Gastroesophageal sphincter (tissue), 4 donors: ENCODE measurements around the gene RBBP6. TPM values are rescaled to one million over a fixed set of nuclear protein-coding genes. Genes with fewer than 3 reads are reported as not detected.
A peak's percentile ranks its signal among the peaks of the same experiment; 100 is the strongest.
"Not testable (repeated sequence)": the region's sequence is repeated elsewhere in the genome, so short reads cannot be mapped to it uniquely, and the experiment has no call there.

Source experiments
- ATAC-seq: fragments of 150-250 bp; one replicate; pipeline ENCODE4 v1.9.1; 2016; ENCODE audit warnings: mild to moderate bottlenecking, moderate library complexity
- H3K27ac ChIP-seq, 4 donors: fragments of 200-600 bp; sonication (generic) in 3 of 4; 1 replicate in 3 of 4; 2 replicates in 1 of 4; pipeline ENCODE4 v1.5.1; 2016 to 2019
- H3K27me3 ChIP-seq: fragments of 200-600 bp; sonication (generic); one replicate; pipeline ENCODE4 v1.5.1; 2019
- H3K36me3 ChIP-seq, 2 donors: fragments of 200-600 bp; sonication (generic); one replicate each; pipeline ENCODE4 v1.5.1; 2019; ENCODE audit warnings: control low read depth in 1 of 2
- H3K4me1 ChIP-seq, 3 donors: fragments of 200-600 bp; sonication (generic); 1 replicate in 2 of 3; 2 replicates in 1 of 3; pipeline ENCODE4 v1.5.1; 2016 to 2019; ENCODE audit warnings: control low read depth in 2 of 3
- H3K4me3 ChIP-seq, 2 donors: fragments of 200-600 bp; sonication (generic); one replicate each; pipeline ENCODE4 v1.5.1; 2019; ENCODE audit warnings: mild to moderate bottlenecking in 1 of 2, moderate library complexity in 1 of 2
- H3K9me3 ChIP-seq, 3 donors: fragments of 200-600 bp; sonication (generic); one replicate each; pipeline ENCODE4 v1.5.1; 2017 to 2019; ENCODE audit warnings: control low read depth in 2 of 3
- CTCF ChIP-seq, 4 experiments: fragments of 200-600 bp in 2 of 4; fragments of 450-650 bp in 2 of 4; sonication (generic) in 1 of 4; IDR thresholded peaks; one replicate each; pipeline ENCODE4 v1.5.1; 2017 to 2019; ENCODE audit warnings: antibody characterized with exemption in 4 of 4, mild to moderate bottlenecking in 2 of 4, moderate library complexity in 2 of 4
- EP300 ChIP-seq: sonication (generic); formaldehyde crosslinking; IDR thresholded peaks from one replicate; pipeline ENCODE4 v1.6.1; 2017; ENCODE audit warnings: antibody characterized with exemption, mild to moderate bottlenecking
- POLR2A ChIP-seq, 2 donors: fragments of 450-650 bp; IDR thresholded peaks; one replicate each; pipeline ENCODE4 v1.6.1; 2017; ENCODE audit warnings: antibody characterized with exemption in 2 of 2, mild to moderate bottlenecking in 2 of 2, moderate library complexity in 1 of 2
- POLR2AphosphoS5 ChIP-seq: sonication (generic); formaldehyde crosslinking; IDR thresholded peaks from one replicate; pipeline ENCODE4 v1.6.1; 2017; ENCODE audit warnings: antibody characterized with exemption
- WGBS, 2 donors: methylation state at CpG; one replicate each; pipeline ENCODE4 v1.1.5; 2018; ENCODE audit warnings: low coverage in 1 of 2; 5-methylcytosine and 5-hydroxymethylcytosine counted together
- total RNA-seq, 4 donors: library from RNA; depleted of rRNA; stranded (reverse); fragments of >200 nt; gene quantifications; one replicate each; pipeline ENCODE4 v1.1.0, GENCODE V29; 2016

The RBBP6 gene
- total RNA-seq, 4 donors from 2014 or later, result 46.0 to 134 (median 66.1) TPM

GRCh38 chr16:24572069-24572468 is 32.7 kb downstream of the RBBP6 start:
- Histone ChIP-seq H3K9me3 (no peaks in the 10 kb centered on the region), H3K4me3 (no peak overlapping the region), H3K36me3 (peaks cover 17 to 56% of the 10 kb centered on the region in 2 donors), H3K27me3 (no peaks in the 10 kb centered on the region), H3K4me1 (no peaks in the 10 kb centered on the region), H3K27ac (no peak overlapping the region)
- ATAC-seq, result no peak
- 100% methylated on average over 2 of the region's 2 CpGs; no CpG with 5 or more reads in 1 of the 2 donors for WGBS, 2 donors
- TF ChIP-seq POLR2AphosphoS5, result no peak

GRCh38 chr16:24573141-24573540 is 33.8 kb downstream of the RBBP6 start:
- H3K27ac ChIP-seq, result no peak overlapping the region
- WGBS, 2 donors, result 96 to 97% methylated on average over 5 to 6 of the region's 6 CpGs
- TF ChIP-seq POLR2AphosphoS5 (no peak), EP300 (no peak), CTCF (IDR thresholded peaks at IDR 0.05) (no peak), POLR2A (IDR thresholded peaks at IDR 0.05) (no peak)
- no peaks in the 10 kb centered on the region for H3K4me1 ChIP-seq
- ATAC-seq, result no peak
- H3K4me3 ChIP-seq, result no peak overlapping the region
- H3K36me3 ChIP-seq, result peaks cover 9 to 46% of the 10 kb centered on the region in 2 donors
- H3K27me3 ChIP-seq, result no peaks in the 10 kb centered on the region
- H3K9me3 ChIP-seq, result no peaks in the 10 kb centered on the region

GRCh38 chr16:24574515-24575485 is 35.4 kb downstream of the RBBP6 start:
- H3K27me3 ChIP-seq, ATAC-seq, H3K9me3 ChIP-seq, H3K4me3 ChIP-seq, H3K27ac ChIP-seq, H3K4me1 ChIP-seq: not testable (repeated sequence)
- peaks cover 0 to 29% of the 10 kb centered on the region in 2 donors for H3K36me3 ChIP-seq
- WGBS, 2 donors, result no CpG with 5 or more reads among the region's 66 CpGs

GRCh38 chr16:24575791-24576190 is 36.4 kb downstream of the RBBP6 start:
- H3K27ac ChIP-seq, H3K9me3 ChIP-seq, H3K4me3 ChIP-seq, H3K4me1 ChIP-seq, H3K27me3 ChIP-seq, ATAC-seq: not testable (repeated sequence)
- peaks cover 0 to 19% of the 10 kb centered on the region in 2 donors for H3K36me3 ChIP-seq
- 90 to 100% methylated on average over 1 to 2 of the region's 4 CpGs for WGBS, 2 donors

GRCh38 chr16:24577167-24577566 is 37.8 kb downstream of the RBBP6 start:
- Histone ChIP-seq H3K27me3 (no peaks in the 10 kb centered on the region), H3K4me1 (no peaks in the 10 kb centered on the region), H3K27ac (peak overlapping the region in 1 of 4 donors; percentile 49), H3K4me3 (no peak overlapping the region), H3K36me3 (peaks cover 0 to 5% of the 10 kb centered on the region in 2 donors), H3K9me3 (no peaks in the 10 kb centered on the region)
- WGBS, 2 donors, result 62 to 80% methylated on average over 5 to 8 of the region's 11 CpGs
- no peak for ATAC-seq
- TF ChIP-seq POLR2A (IDR thresholded peaks at IDR 0.05) (no peak), CTCF (IDR thresholded peaks at IDR 0.05) (no peak), EP300 (no peak), POLR2AphosphoS5 (no peak)

- peak in 3 of 4 experiments; percentile 30 to 61 (median 41) for TF ChIP-seq CTCF (IDR thresholded peaks at IDR 0.05)
- no peak for TF ChIP-seq POLR2AphosphoS5
- no peak for TF ChIP-seq EP300
- TF ChIP-seq POLR2A (IDR thresholded peaks at IDR 0.05), result no peak
- Histone ChIP-seq H3K36me3 (no peaks in the 10 kb centered on the region), H3K27ac (no peak overlapping the region), H3K4me3 (no peak overlapping the region), H3K27me3 (no peaks in the 10 kb centered on the region), H3K4me1 (no peaks in the 10 kb centered on the region), H3K9me3 (no peaks in the 10 kb centered on the region)
- no peak for ATAC-seq
- 11 to 21% methylated on average over 1 to 5 of the region's 5 CpGs for WGBS, 2 donors
Measured at GRCh38 chr16:24580665-24581064, 41.3 kb downstream of the RBBP6 start.
